Peyer's patch (tissue), 4 donors: ENCODE results near the gene SLC7A11. TPM values are rescaled to one million over a fixed set of nuclear protein-coding genes. Genes with fewer than 3 reads are reported as not detected.

Experiments used
- DNase-seq, 3 donors: peaks; one replicate each; pipeline ENCODE4 v3.0.0-alpha.2; 2017 to 2019
- H3K27ac ChIP-seq, 4 donors: fragments of 200-600 bp; sonication (generic); one replicate each; pipeline ENCODE4 v1.5.1; 2016 to 2019
- H3K27me3 ChIP-seq, 2 donors: fragments of 200-600 bp; sonication (generic); one replicate each; pipeline ENCODE4 v1.5.1; 2019
- H3K36me3 ChIP-seq, 3 donors: fragments of 200-600 bp; sonication (generic); one replicate each; pipeline ENCODE4 v1.5.1; 2016 to 2019
- H3K4me1 ChIP-seq, 4 donors: fragments of 200-600 bp; sonication (generic); one replicate each; pipeline ENCODE4 v1.5.1; 2016 to 2019
- H3K4me3 ChIP-seq, 4 donors: fragments of 200-600 bp; sonication (generic); 1 replicate in 3 of 4; 2 replicates in 1 of 4; pipeline ENCODE4 v1.5.1; 2016 to 2019; ENCODE audit warnings: mild to moderate bottlenecking in 1 of 4
- H3K9me3 ChIP-seq, 4 donors: fragments of 200-600 bp; sonication (generic); one replicate each; pipeline ENCODE4 v1.5.1; 2016 to 2019; ENCODE audit warnings: mild to moderate bottlenecking in 1 of 4
- CTCF ChIP-seq, 6 experiments: fragments of 450-650 bp in 4 of 6; fragments of 200-600 bp in 2 of 6; sonication (generic) in 1 of 6; IDR thresholded peaks; one replicate each; pipeline ENCODE4 v1.5.1; 2017 to 2019; ENCODE audit warnings: antibody characterized with exemption in 6 of 6, mild to moderate bottlenecking in 3 of 6, moderate library complexity in 1 of 6
- POLR2A ChIP-seq, 2 donors: fragments of 450-650 bp; IDR thresholded peaks; one replicate each; pipeline ENCODE4 v1.5.1; 2017; ENCODE audit warnings: antibody characterized with exemption in 2 of 2, mild to moderate bottlenecking in 2 of 2, moderate library complexity in 2 of 2
- total RNA-seq, 4 donors: library from RNA; depleted of rRNA; stranded (reverse); fragments of >200 nt; gene quantifications; one replicate each; pipeline ENCODE4 v1.1.0, GENCODE V29; 2016

Gene SLC7A11
- total RNA-seq, 4 donors from 2014 or later: under 0.01 to 0.88 (median 0.64) TPM

- Histone ChIP-seq H3K4me3 (no peak overlapping the region), H3K27ac (no peak overlapping the region), H3K27me3 (no peaks in the 10 kb centered on the region), H3K9me3 (no peaks in the 10 kb centered on the region), H3K36me3 (no peaks in the 10 kb centered on the region), H3K4me1 (no peaks in the 10 kb centered on the region)
- TF ChIP-seq POLR2A (IDR thresholded peaks at IDR 0.05) (no peak), CTCF (IDR thresholded peaks at IDR 0.05) (no peak)
- DNase-seq: no peak
Measured at GRCh38 chr4:138263247-138263816, 21.2 kb upstream of the SLC7A11 start.

GRCh38 chr4:138262469-138262868, 20.3 kb upstream of the SLC7A11 start:
- no peak overlapping the region for H3K27ac ChIP-seq

GRCh38 chr4:138262030-138262429, 19.9 kb upstream of the SLC7A11 start:
- no peaks in the 10 kb centered on the region for H3K27me3 ChIP-seq
- H3K4me1 ChIP-seq: no peaks in the 10 kb centered on the region
- no peak overlapping the region for H3K27ac ChIP-seq
- H3K36me3 ChIP-seq: no peaks in the 10 kb centered on the region
- H3K4me3 ChIP-seq: no peak overlapping the region
- no peaks in the 10 kb centered on the region for H3K9me3 ChIP-seq
- no peak for DNase-seq
- TF ChIP-seq POLR2A (IDR thresholded peaks at IDR 0.05): no peak
- TF ChIP-seq CTCF (IDR thresholded peaks at IDR 0.05): no peak

More at GRCh38 chr4:138262469-138262868, 20.3 kb upstream of the SLC7A11 start:
- DNase-seq: no peak
- Histone ChIP-seq H3K27me3 (no peaks in the 10 kb centered on the region), H3K36me3 (no peaks in the 10 kb centered on the region), H3K4me1 (no peaks in the 10 kb centered on the region), H3K9me3 (no peaks in the 10 kb centered on the region), H3K4me3 (no peak overlapping the region)
- TF ChIP-seq POLR2A (IDR thresholded peaks at IDR 0.05) (no peak), CTCF (IDR thresholded peaks at IDR 0.05) (no peak)

- H3K27me3 ChIP-seq: no peaks in the 10 kb centered on the region
- no peaks in the 10 kb centered on the region for H3K36me3 ChIP-seq
- no peak overlapping the region for H3K4me3 ChIP-seq
- no peak for DNase-seq
- no peaks in the 10 kb centered on the region for H3K4me1 ChIP-seq
- TF ChIP-seq POLR2A (IDR thresholded peaks at IDR 0.05) (no peak), CTCF (IDR thresholded peaks at IDR 0.05) (no peak)
- no peak overlapping the region for H3K27ac ChIP-seq
- no peaks in the 10 kb centered on the region for H3K9me3 ChIP-seq
Measured at GRCh38 chr4:138259824-138260223, 17.7 kb upstream of the SLC7A11 start.

GRCh38 chr4:138259271-138259670, 17.1 kb upstream of the SLC7A11 start:
- H3K27ac ChIP-seq: no peak overlapping the region
- no peaks in the 10 kb centered on the region for H3K36me3 ChIP-seq
- no peak overlapping the region for H3K4me3 ChIP-seq
- H3K27me3 ChIP-seq: no peaks in the 10 kb centered on the region
- no peak for TF ChIP-seq POLR2A (IDR thresholded peaks at IDR 0.05)
- TF ChIP-seq CTCF (IDR thresholded peaks at IDR 0.05): no peak
- H3K9me3 ChIP-seq: no peaks in the 10 kb centered on the region
- no peaks in the 10 kb centered on the region for H3K4me1 ChIP-seq
- DNase-seq: no peak

GRCh38 chr4:138256608-138257007, 14.5 kb upstream of the SLC7A11 start:
- Histone ChIP-seq H3K9me3 (no peaks in the 10 kb centered on the region), H3K27ac (no peak overlapping the region), H3K27me3 (no peaks in the 10 kb centered on the region), H3K4me1 (no peaks in the 10 kb centered on the region), H3K36me3 (no peaks in the 10 kb centered on the region), H3K4me3 (no peak overlapping the region)
- no peak for DNase-seq
- TF ChIP-seq CTCF (IDR thresholded peaks at IDR 0.05): no peak
- TF ChIP-seq POLR2A (IDR thresholded peaks at IDR 0.05): no peak
